Naive thymus-derived CD4-positive, alpha-beta T cell (primary cell): ENCODE results near the gene DNASE1L2. TPM values are rescaled to one million over a fixed set of nuclear protein-coding genes. Genes with fewer than 3 reads are reported as not detected.

Source experiments
- ATAC-seq: fragments of 150-1000 bp; cut with Tn5 transposase; 2 replicates; pipeline ENCODE4 v1.10.0; 2021; ENCODE audit warnings: mild to moderate bottlenecking, moderate library complexity
- CTCF ChIA-PET: fragments of 350-600 bp; sonication (Branson Sonifier 250); formaldehyde crosslinking; loops from one replicate; lab custom pipeline; 2021; ENCODE audit warnings: antibody characterized with exemption; lab: Charles Lee
- POLR2A ChIA-PET: fragments of 350-600 bp; sonication (Branson Sonifier 250); formaldehyde crosslinking; loops from one replicate; lab custom pipeline; 2021; ENCODE audit warnings: antibody characterized with exemption, inconsistent platforms; lab: Charles Lee
- DNase-seq, 9 donors: peaks; one replicate each; pipeline versions ENCODE4 v3.0.0 to v3.0.0-alpha.2; 2020 to 2022; ENCODE audit warnings: mixed read lengths in 1 of 9
- H3K27ac ChIP-seq: one replicate; pipeline ENCODE4 v1.7.0; 2013; ENCODE audit warnings: mild to moderate bottlenecking, low read depth, low read length, moderate library complexity
- H3K27me3 ChIP-seq, 2 donors: one replicate each; pipeline ENCODE4 v1.7.0; 2013; ENCODE audit warnings: low read length in 2 of 2, mild to moderate bottlenecking in 2 of 2, moderate library complexity in 2 of 2; ENCODE audit not compliant: control insufficient read depth in 2 of 2, insufficient read depth in 2 of 2
- H3K36me3 ChIP-seq, 3 experiments: 1 replicate in 2 of 3; 2 replicates in 1 of 3; pipeline ENCODE4 v1.7.0; 2013; ENCODE audit warnings: low read length in 3 of 3, mild to moderate bottlenecking in 3 of 3, moderate library complexity in 1 of 3; ENCODE audit not compliant: insufficient read depth in 3 of 3, control insufficient read depth in 2 of 3
- H3K4me1 ChIP-seq, 2 donors: one replicate each; pipeline ENCODE4 v1.7.0; 2013; ENCODE audit warnings: low read length in 2 of 2, mild to moderate bottlenecking in 2 of 2, moderate library complexity in 1 of 2; ENCODE audit not compliant: control insufficient read depth in 2 of 2, insufficient read depth in 2 of 2
- H3K4me3 ChIP-seq: 2 replicates; pipeline ENCODE4 v1.7.0; 2013; ENCODE audit warnings: mild to moderate bottlenecking, low read length
- H3K9me3 ChIP-seq, 3 experiments: 1 replicate in 2 of 3; 2 replicates in 1 of 3; pipeline ENCODE4 v1.7.0; 2013; ENCODE audit warnings: low read length in 3 of 3; ENCODE audit not compliant: control insufficient read depth in 2 of 3
- H3K27ac Mint-ChIP-seq, 9 donors: one replicate each; pipeline ENCODE4 v1.8.0; 2020 to 2022; ENCODE audit warnings: mixed read lengths in 9 of 9, mild to moderate bottlenecking in 8 of 9, moderate library complexity in 5 of 9, inconsistent platforms in 2 of 9
- H3K27me3 Mint-ChIP-seq, 5 donors: one replicate each; pipeline ENCODE4 v1.8.0; 2021 to 2022; ENCODE audit warnings: mixed read lengths in 5 of 5, mild to moderate bottlenecking in 1 of 5
- H3K36me3 Mint-ChIP-seq, 5 donors: one replicate each; pipeline ENCODE4 v1.8.0; 2020 to 2022; ENCODE audit warnings: mixed read lengths in 5 of 5, mild to moderate bottlenecking in 3 of 5, inconsistent platforms in 1 of 5
- H3K4me1 Mint-ChIP-seq, 7 donors: one replicate each; pipeline ENCODE4 v1.8.0; 2020 to 2022; ENCODE audit warnings: mixed read lengths in 7 of 7, mild to moderate bottlenecking in 3 of 7, inconsistent platforms in 1 of 7
- H3K4me3 Mint-ChIP-seq, 10 donors: one replicate each; pipeline ENCODE4 v1.8.0; 2020 to 2022; ENCODE audit warnings: mild to moderate bottlenecking in 10 of 10, mixed read lengths in 10 of 10, moderate library complexity in 6 of 10, inconsistent platforms in 2 of 10
- H3K9me3 Mint-ChIP-seq, 11 donors: one replicate each; pipeline ENCODE4 v1.8.0; 2020 to 2022; ENCODE audit warnings: mixed read lengths in 11 of 11, mild to moderate bottlenecking in 4 of 11, inconsistent platforms in 1 of 11, moderate library complexity in 1 of 11
- intact Hi-C, 2 donors: fragments of 100-400 bp; cut with micrococcal nuclease; formaldehyde crosslinking; loops; one replicate each; pipeline ENCODE4 v1.15.1; 2023
- microRNA-seq: library from miRNA; unstranded; fragments of <30 nt; microRNA quantifications from one replicate; pipeline ENCODE4 v1.2.0, GENCODE V29; 2022; ENCODE audit warnings: borderline microRNAs expressed
- polyA plus RNA-seq, 2 donors: library from polyadenylated mRNA; unstranded; fragments of 300-500 nt; fragmentation: Illumina TruSeq; gene quantifications; one replicate each; pipeline ENCODE4 v1.2.3, GENCODE V29; 2021
- total RNA-seq, 6 experiments: library from RNA in 5 of 6; stranded (reverse) in 5 of 6; gene quantifications; 1 replicate in 5 of 6; 2 replicates in 1 of 6; pipeline ENCODE4 v1.2.3 and lab custom pipeline; 2021 to 2026

Gene DNASE1L2
- total and polyA plus RNA-seq, 7 experiments from 2014 or later: 0.34 to 3.8 (median 2.2) TPM; not detected in 2

DNA sequence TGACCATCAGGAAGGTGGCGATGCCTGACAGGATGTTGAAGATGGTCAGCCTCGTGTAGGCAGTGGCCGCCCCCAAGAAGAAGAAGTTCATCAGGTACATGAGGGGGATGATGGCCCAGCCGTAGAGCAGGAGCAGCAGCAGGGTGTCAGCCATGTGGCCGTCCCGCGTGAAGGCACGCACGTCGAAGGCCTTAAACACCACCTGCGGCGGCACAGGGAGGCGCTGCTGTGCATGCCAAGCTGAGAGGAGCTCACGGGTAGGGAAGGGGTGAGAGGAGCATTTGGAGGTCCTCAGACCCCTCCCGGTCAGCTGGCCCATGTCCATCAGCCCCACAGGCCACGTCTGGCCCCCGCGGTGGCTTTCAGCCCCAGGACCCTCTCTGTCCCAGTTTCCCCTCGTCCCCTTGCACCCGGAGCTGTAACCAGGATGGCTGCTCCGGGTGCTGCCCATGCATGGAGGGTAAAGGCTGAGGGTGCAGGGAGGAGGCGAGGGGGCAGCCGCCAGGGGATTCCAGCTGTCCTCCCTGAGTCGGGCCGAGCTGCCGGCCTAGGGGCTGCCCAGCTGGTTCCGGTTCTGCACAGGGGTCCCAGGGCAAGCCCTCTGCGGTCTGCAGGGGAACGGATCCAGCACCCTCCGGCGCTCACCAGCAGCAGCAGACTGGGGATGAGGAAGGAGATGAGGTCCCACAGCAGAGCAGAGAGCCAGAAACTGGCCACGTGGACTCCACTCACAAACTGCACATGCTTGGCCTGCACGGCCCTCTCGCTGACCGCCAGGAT lies 48.7 kb downstream of the DNASE1L2 start:
- Histone ChIP-seq H3K27me3 (no peaks in the 10 kb centered on the region), H3K9me3 (no peaks in the 10 kb centered on the region), H3K4me3 (no peak overlapping the region), H3K36me3 (peaks cover 0 to 7% (median 0%) of the 10 kb centered on the region in 3 experiments), H3K27ac (no peak overlapping the region), H3K4me1 (no peaks in the 10 kb centered on the region)
- ATAC-seq: no peak
- H3K4me3 Mint-ChIP-seq: no peak overlapping the region
- DNase-seq: no peak
- H3K9me3 Mint-ChIP-seq: no peaks in the 10 kb centered on the region
- intact Hi-C loops: no loop called here
- ChIA-PET POLR2A (no interaction called here), CTCF (no interaction called here)
- no peak overlapping the region for H3K27ac Mint-ChIP-seq
- H3K4me1 Mint-ChIP-seq: peaks cover 0 to 4% (median 0%) of the 10 kb centered on the region in 7 donors
- H3K36me3 Mint-ChIP-seq: peaks cover 0 to 9% (median 4%) of the 10 kb centered on the region in 5 donors
- no peaks in the 10 kb centered on the region for H3K27me3 Mint-ChIP-seq

DNA sequence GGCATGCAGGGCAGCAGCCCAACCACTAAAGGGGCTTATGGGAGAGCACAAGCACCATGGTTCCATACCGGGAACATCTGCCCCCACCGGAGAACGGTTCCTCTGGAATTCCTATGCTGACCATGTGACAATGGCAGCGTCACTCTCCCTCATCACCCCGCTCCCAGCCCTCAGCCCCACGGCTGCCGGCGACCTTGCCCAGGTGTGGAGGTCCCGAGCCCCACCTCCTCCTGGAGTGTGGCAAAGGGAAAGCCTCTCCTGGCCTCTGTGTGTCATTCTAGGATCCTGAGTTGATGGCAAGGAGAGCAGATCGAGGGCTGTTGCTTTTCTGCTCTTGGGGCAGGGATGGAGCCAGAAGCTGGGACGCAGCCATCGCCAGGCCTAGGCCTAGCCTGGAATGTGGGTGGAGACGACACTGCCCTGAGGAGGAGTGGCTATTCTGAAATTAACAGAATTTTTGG lies 49.5 kb downstream of the DNASE1L2 start:
- no peaks in the 10 kb centered on the region for H3K27me3 ChIP-seq
- H3K4me1 ChIP-seq: no peaks in the 10 kb centered on the region
- Mint-ChIP-seq H3K36me3 (peaks cover 0 to 11% (median 4%) of the 10 kb centered on the region in 5 donors), H3K4me1 (peaks cover 0 to 4% (median 0%) of the 10 kb centered on the region in 7 donors), H3K27ac (no peak overlapping the region), H3K27me3 (no peaks in the 10 kb centered on the region), H3K4me3 (no peak overlapping the region), H3K9me3 (no peaks in the 10 kb centered on the region)
- POLR2A ChIA-PET: no interaction called here
- H3K9me3 ChIP-seq: no peaks in the 10 kb centered on the region
- intact Hi-C loops: no loop called here
- H3K27ac ChIP-seq: no peak overlapping the region
- no peak for DNase-seq
- no peak overlapping the region for H3K4me3 ChIP-seq
- ATAC-seq: no peak
- H3K36me3 ChIP-seq: peaks cover 0 to 7% (median 0%) of the 10 kb centered on the region in 3 experiments
- CTCF ChIA-PET: no interaction called here

- ATAC-seq (no peak), DNase-seq (no peak)
- no peaks in the 10 kb centered on the region for H3K9me3 Mint-ChIP-seq
- no peak overlapping the region for H3K27ac ChIP-seq
- no peaks in the 10 kb centered on the region for H3K27me3 Mint-ChIP-seq
- H3K4me1 ChIP-seq: no peaks in the 10 kb centered on the region
- no peaks in the 10 kb centered on the region for H3K27me3 ChIP-seq
- H3K27ac Mint-ChIP-seq: no peak overlapping the region
- H3K4me3 ChIP-seq: no peak overlapping the region
- H3K9me3 ChIP-seq: no peaks in the 10 kb centered on the region
- H3K36me3 ChIP-seq: peaks cover 0 to 7% (median 0%) of the 10 kb centered on the region in 3 experiments
- POLR2A ChIA-PET: no interaction called here
- intact Hi-C loops: no loop called here
- peaks cover 0 to 15% (median 4%) of the 10 kb centered on the region in 5 donors for H3K36me3 Mint-ChIP-seq
- CTCF ChIA-PET: no interaction called here
- no peak overlapping the region for H3K4me3 Mint-ChIP-seq
- peaks cover 0 to 4% (median 0%) of the 10 kb centered on the region in 7 donors for H3K4me1 Mint-ChIP-seq
These were observed 50.3 kb downstream of the DNASE1L2 start for GRCh38 chr16:2286550-2286949.

GRCh38 chr16:2287916-2288547 lies 51.8 kb downstream of the DNASE1L2 start:
- no peaks in the 10 kb centered on the region for H3K9me3 ChIP-seq
- Mint-ChIP-seq H3K4me1 (peaks cover 0 to 4% (median 0%) of the 10 kb centered on the region in 7 donors), H3K27me3 (no peaks in the 10 kb centered on the region), H3K36me3 (peaks cover 0 to 15% (median 4%) of the 10 kb centered on the region in 5 donors), H3K9me3 (no peaks in the 10 kb centered on the region), H3K4me3 (no peak overlapping the region), H3K27ac (no peak overlapping the region)
- H3K27ac ChIP-seq: no peak overlapping the region
- CTCF ChIA-PET: no interaction called here
- no peak overlapping the region for H3K4me3 ChIP-seq
- intact Hi-C loops: no loop called here
- no peaks in the 10 kb centered on the region for H3K27me3 ChIP-seq
- ATAC-seq (no peak), DNase-seq (no peak)
- H3K4me1 ChIP-seq: no peaks in the 10 kb centered on the region
- peaks cover 0 to 7% (median 0%) of the 10 kb centered on the region in 3 experiments for H3K36me3 ChIP-seq
- POLR2A ChIA-PET: no interaction called here

Small RNA genes lying within 50 kb of the gene (microRNA-seq; reads per million reads assigned to microRNA genes)
- gene MIR3677 (not detected), gene MIR4717 (not detected)

Other genes starting within 250 kb of the DNASE1L2 start
- 1 to 10 TPM in 2 of 5 experiments, under 1 TPM in 3; 0.49 to 8.8 (median 0.80) TPM for gene SYNGR3, start 246.5 kb upstream of the DNASE1L2 start, total RNA-seq
- 1 to 10 TPM in 1 of 2 donors, under 1 TPM in 1; 0.92 to 1.6 TPM for gene SYNGR3, start 246.5 kb upstream of the DNASE1L2 start, polyA plus RNA-seq
- 10 to 100 TPM; 44.3 to 63.2 (median 49.8) TPM for gene ZNF598, start 226.6 kb upstream of the DNASE1L2 start, total RNA-seq
- gene ZNF598, start 226.6 kb upstream of the DNASE1L2 start, polyA plus RNA-seq: 1 to 10 TPM; 1.9 to 9.4 TPM
- 1 to 10 TPM in 1 of 5 experiments, under 1 TPM in 1, not detected in 3; 0.53 to 1.7 TPM for gene NPW, start 216.7 kb upstream of the DNASE1L2 start, total RNA-seq
- not detected for gene NPW, start 216.7 kb upstream of the DNASE1L2 start, polyA plus RNA-seq
- gene NHERF2, start 209.5 kb upstream of the DNASE1L2 start, total RNA-seq: 1 to 10 TPM; 2.5 to 3.8 (median 3.6) TPM
- gene NHERF2, start 209.5 kb upstream of the DNASE1L2 start, polyA plus RNA-seq: under 1 TPM; 0.33 to 0.56 TPM
- gene NTHL1, start 188.6 kb upstream of the DNASE1L2 start, total RNA-seq: 10 to 100 TPM in 1 of 5 experiments, 1 to 10 TPM in 4; 4.4 to 27.0 (median 7.5) TPM
- 10 to 100 TPM; 16.3 to 17.5 TPM for gene NTHL1, start 188.6 kb upstream of the DNASE1L2 start, polyA plus RNA-seq
- 100 to 1,000 TPM; 126 to 155 (median 147) TPM for gene TSC2, start 188.5 kb upstream of the DNASE1L2 start, total RNA-seq
- gene TSC2, start 188.5 kb upstream of the DNASE1L2 start, polyA plus RNA-seq: 10 to 100 TPM; 27.5 to 53.6 TPM
- gene PKD1, start 100.5 kb upstream of the DNASE1L2 start, total RNA-seq: 100 to 1,000 TPM in 2 of 5 experiments, 10 to 100 TPM in 3; 82.8 to 153 (median 98.3) TPM
- gene PKD1, start 100.5 kb upstream of the DNASE1L2 start, polyA plus RNA-seq: 1 to 10 TPM; 4.9 to 9.8 TPM
- under 1 TPM in 1 of 5 experiments, not detected in 4; 0.86 TPM for gene RAB26, start 87.8 kb upstream of the DNASE1L2 start, total RNA-seq
- gene RAB26, start 87.8 kb upstream of the DNASE1L2 start, polyA plus RNA-seq: under 1 TPM; 0.29 to 0.66 TPM
- 10 to 100 TPM; 30.0 to 58.3 (median 36.7) TPM for gene TRAF7, start 80.7 kb upstream of the DNASE1L2 start, total RNA-seq
- 1 to 10 TPM; 4.8 to 6.8 TPM for gene TRAF7, start 80.7 kb upstream of the DNASE1L2 start, polyA plus RNA-seq
- gene CASKIN1, start 39.8 kb upstream of the DNASE1L2 start, total RNA-seq: under 1 TPM in 1 of 5 experiments, not detected in 4; 0.19 TPM
- gene CASKIN1, start 39.8 kb upstream of the DNASE1L2 start, polyA plus RNA-seq: not detected
- gene MLST8, start 31.0 kb upstream of the DNASE1L2 start, total RNA-seq: 10 to 100 TPM; 25.1 to 41.2 (median 35.5) TPM
- 10 to 100 TPM; 20.7 to 36.4 TPM for gene MLST8, start 31.0 kb upstream of the DNASE1L2 start, polyA plus RNA-seq
- 10 to 100 TPM in 4 of 5 experiments, 1 to 10 TPM in 1; 5.7 to 44.3 (median 16.0) TPM for gene BRICD5, start 25.6 kb upstream of the DNASE1L2 start, total RNA-seq
- under 1 TPM in 1 of 2 donors, not detected in 1; 0.22 TPM for gene BRICD5, start 25.6 kb upstream of the DNASE1L2 start, polyA plus RNA-seq
- gene PGP, start 21.6 kb upstream of the DNASE1L2 start, total RNA-seq: 10 to 100 TPM in 3 of 5 experiments, 1 to 10 TPM in 2; 7.7 to 26.5 (median 20.4) TPM
- 10 to 100 TPM in 1 of 2 donors, 1 to 10 TPM in 1; 6.0 to 12.9 TPM for gene PGP, start 21.6 kb upstream of the DNASE1L2 start, polyA plus RNA-seq
- gene E4F1, start 12.9 kb upstream of the DNASE1L2 start, total RNA-seq: 10 to 100 TPM; 31.3 to 45.6 (median 36.8) TPM
- 10 to 100 TPM; 12.6 to 25.6 TPM for gene E4F1, start 12.9 kb upstream of the DNASE1L2 start, polyA plus RNA-seq
- 10 to 100 TPM; 19.9 to 29.3 (median 26.8) TPM for gene ECI1, start 15.1 kb downstream of the DNASE1L2 start, total RNA-seq
- gene ECI1, start 15.1 kb downstream of the DNASE1L2 start, polyA plus RNA-seq: 10 to 100 TPM; 39.9 to 44.2 TPM
- 100 to 1,000 TPM; 136 to 250 (median 220) TPM for gene RNPS1, start 31.7 kb downstream of the DNASE1L2 start, total RNA-seq
- gene RNPS1, start 31.7 kb downstream of the DNASE1L2 start, polyA plus RNA-seq: 100 to 1,000 TPM; 199 to 293 TPM
- 10 to 100 TPM in 1 of 5 experiments, 1 to 10 TPM in 4; 7.0 to 10.0 (median 8.1) TPM for gene ABCA3, start 104.3 kb downstream of the DNASE1L2 start, total RNA-seq
- gene ABCA3, start 104.3 kb downstream of the DNASE1L2 start, polyA plus RNA-seq: 1 to 10 TPM; 1.7 to 1.8 TPM
- gene CCNF, start 193.0 kb downstream of the DNASE1L2 start, total RNA-seq: 10 to 100 TPM in 1 of 5 experiments, 1 to 10 TPM in 4; 2.6 to 50.1 (median 3.4) TPM
- gene CCNF, start 193.0 kb downstream of the DNASE1L2 start, polyA plus RNA-seq: 1 to 10 TPM in 1 of 2 donors, under 1 TPM in 1; 0.41 to 5.9 TPM
- gene TEDC2, start 223.7 kb downstream of the DNASE1L2 start, total RNA-seq: 10 to 100 TPM in 1 of 5 experiments, 1 to 10 TPM in 1, under 1 TPM in 2, not detected in 1; 0.32 to 16.7 (median 0.71) TPM
- gene TEDC2, start 223.7 kb downstream of the DNASE1L2 start, polyA plus RNA-seq: under 1 TPM; 0.39 to 0.84 TPM
- gene NTN3, start 234.9 kb downstream of the DNASE1L2 start, total RNA-seq: not detected
- not detected for gene NTN3, start 234.9 kb downstream of the DNASE1L2 start, polyA plus RNA-seq
- 10 to 100 TPM in 2 of 5 experiments, 1 to 10 TPM in 3; 5.4 to 13.5 (median 9.2) TPM for gene TBC1D24, start 238.7 kb downstream of the DNASE1L2 start, total RNA-seq
- 1 to 10 TPM; 1.7 to 2.5 TPM for gene TBC1D24, start 238.7 kb downstream of the DNASE1L2 start, polyA plus RNA-seq